HG03520 (cell line): ENCODE results near the gene SMARCD3.

Source experiments
- ATAC-seq: cut with Tn5 transposase; IDR thresholded peaks from one replicate; pipeline ENCODE4 v1.9.1; 2021; ENCODE audit warnings: mild to moderate bottlenecking, moderate library complexity; ENCODE audit not compliant: unreplicated experiment

The SMARCD3 gene

DNA sequence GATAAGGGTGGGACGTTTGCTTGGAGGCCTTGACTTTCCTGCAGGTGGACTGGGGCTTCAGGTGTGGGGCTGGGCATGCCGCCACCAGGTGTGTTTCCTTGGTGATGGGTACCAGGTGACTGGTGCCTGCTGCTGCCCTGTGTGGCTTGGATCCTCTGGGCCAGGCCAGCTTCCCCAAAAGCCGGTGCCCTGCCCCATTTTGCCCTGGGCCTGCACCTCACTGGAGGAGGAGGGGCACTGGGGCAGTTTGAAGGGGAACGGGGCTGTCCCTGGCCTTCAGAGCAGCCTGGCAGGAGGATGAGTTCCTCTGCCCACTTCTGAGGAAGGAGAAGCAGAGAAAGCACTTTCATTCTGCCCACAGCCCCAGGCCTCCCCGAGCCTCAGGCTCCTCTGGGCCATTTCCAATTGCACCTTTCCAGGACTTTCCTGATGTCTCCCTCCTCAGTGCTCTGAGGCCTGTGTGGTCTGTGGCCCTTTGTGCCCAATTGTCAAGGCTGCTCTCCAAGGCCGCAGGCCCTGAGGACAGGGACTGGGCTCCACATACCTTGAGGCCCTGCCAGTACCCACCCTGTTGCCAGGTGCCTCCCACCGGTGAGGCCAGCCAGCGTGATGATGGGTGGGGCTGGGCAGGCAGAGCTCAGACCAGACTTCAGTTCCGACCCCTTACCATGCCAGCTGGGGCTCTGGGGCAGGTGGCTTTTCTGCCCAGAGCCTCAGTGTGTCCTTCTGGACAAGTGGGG, 25.3 kb upstream of the SMARCD3 start:
- no peak for ATAC-seq

DNA sequence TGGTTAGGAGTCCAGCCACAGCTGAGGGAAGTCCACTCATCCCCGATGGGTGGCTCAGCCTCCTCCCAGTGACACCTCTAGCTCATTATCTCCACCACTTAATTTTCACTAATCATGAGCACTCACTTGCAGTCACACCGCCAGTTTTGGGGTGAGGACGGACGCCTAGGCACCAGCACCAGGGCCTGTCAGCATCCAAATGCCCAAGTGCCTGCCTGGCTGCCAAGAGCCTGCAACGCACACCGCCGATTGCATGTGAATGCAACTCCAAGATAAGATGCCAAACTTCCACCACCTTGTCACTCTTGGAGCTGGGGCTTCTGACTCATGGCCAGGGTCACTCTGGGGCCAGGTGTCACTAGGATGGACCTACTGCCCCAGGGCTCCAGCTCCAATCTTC, 24.4 kb upstream of the SMARCD3 start:
- no peak for ATAC-seq

GRCh38 chr7:151272405-151272804, 23.9 kb upstream of the SMARCD3 start:
- no peak for ATAC-seq

DNA sequence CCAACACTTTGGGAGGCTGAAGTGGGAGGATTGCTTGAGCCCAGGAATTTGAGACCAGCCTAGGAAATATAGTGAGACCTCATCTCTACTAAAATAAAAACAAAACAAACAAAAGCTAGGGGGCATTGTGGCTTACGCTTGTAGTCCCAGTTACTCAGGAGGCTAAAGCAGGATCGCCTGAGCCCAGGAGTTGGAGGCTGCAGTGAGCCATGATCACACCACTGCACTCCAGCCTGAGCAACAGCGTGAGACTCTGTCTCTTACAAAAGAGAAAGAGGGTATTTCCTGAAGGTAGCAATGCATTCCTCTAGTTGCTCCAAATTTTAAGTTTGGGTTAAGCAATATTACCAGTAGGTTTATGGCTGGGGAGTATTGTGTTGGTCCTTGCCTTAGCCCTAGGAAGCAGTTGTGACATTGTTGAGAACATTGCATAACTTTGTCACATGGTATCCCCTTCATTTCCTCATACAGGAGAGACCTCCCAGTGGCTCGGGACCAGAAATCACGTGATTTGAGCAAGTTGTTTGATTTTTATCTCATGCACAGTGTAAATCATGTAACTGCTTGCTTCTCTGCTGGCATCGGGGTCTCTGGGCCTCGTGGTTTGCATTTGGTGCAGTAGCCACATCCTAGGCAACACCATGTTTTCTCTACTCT, 23.3 kb upstream of the SMARCD3 start:
- ATAC-seq, result no peak

- no peak for ATAC-seq
Measured at GRCh38 chr7:151269511-151269910, 21.0 kb upstream of the SMARCD3 start.

GRCh38 chr7:151265351-151265931, 16.9 kb upstream of the SMARCD3 start:
- no peak for ATAC-seq

DNA sequence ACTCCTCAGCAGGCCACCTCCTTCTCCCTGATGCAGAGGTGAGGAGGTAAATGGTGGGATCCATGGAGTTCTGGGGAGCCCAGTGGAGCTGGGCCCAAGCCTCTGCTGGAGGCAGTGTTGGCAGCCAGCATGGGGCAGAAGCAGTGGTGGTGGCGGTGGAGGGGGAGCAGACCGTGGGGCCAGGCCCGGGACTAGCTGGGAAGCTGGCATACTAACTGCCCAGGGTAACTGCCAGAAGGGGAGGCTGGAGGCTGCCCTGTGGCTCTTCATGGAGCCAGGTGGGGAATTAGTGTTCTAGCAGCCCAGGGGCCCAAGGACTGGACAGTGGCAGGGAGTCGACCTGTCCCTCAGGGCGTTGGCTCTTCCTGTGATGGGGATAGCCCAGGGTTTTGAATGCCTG, 16.1 kb upstream of the SMARCD3 start:
- ATAC-seq, result no peak

- no peak for ATAC-seq
Measured at GRCh38 chr7:151261529-151261928, 13.0 kb upstream of the SMARCD3 start.

DNA sequence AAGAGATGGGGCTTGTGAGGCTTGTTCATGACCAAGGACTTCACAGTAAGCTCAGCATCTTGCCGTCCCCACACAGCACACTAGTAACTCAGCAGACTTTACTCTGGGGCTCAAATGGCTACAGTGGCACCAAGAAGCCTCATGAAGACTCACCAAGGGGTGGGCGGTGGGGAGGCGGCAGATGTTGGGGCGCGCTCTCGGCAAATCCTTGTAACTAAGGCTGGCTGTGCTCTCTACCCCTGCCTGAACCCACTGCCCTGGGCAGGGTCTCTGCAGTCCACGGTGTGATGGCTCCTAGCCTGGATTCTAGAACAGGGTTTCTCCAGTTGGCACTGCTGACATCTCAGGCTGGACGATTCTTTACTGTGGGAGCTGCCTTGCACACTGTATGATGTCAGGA, 12.4 kb upstream of the SMARCD3 start:
- no peak for ATAC-seq

- no peak for ATAC-seq
Measured at GRCh38 chr7:151260471-151260870, 12.0 kb upstream of the SMARCD3 start.

DNA sequence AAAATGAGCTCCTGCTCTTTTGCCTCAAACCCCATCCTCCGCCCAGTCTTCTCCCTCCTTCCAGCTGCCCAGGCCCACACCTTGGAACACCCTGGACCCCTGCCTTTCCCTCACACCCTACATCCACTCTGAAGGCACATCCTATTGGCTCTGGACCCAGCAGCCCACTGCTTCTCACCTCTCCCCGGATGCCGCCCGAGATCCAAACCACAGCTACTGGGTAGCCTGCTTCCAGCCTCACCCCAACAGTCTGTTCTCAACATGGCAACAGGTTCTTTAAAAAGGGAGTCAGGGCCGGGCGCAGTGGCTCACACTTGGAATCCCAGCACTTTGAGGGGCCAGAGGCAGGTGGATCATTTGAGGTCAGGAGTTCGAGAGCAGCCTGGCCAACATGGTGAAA, 9.5 kb upstream of the SMARCD3 start:
- ATAC-seq, result no peak

DNA sequence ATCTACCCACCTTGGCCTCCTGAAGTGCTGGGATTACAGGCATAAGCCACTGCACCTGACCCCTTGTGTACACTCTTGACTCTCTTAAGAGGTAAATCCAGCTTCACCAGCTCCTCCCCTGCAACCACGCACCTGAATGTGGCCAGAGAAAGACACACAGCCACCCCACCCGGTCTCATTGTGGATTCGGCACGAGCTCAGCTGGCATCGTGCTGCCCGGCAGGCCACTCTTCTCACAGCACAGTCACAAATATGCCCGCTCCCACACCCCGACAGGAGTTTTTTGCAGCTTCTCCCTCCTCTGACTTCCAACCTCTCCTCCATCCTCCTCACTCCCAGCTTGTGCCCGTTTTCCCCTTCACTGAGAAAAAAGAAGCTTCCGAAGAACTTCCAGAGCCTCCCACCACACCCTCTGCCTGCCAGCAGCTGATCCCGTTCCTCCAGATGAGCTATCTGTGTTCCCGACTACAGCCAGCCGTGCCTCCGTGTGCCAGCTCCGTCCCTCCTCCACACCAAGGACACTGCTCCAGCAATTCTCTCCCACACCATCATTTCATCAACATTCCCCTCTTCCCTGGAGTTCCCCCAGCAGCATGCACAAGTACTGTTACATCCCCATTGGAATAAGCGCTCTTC, 8.0 kb upstream of the SMARCD3 start:
- ATAC-seq, result no peak

- ATAC-seq, result no peak
Measured at GRCh38 chr7:151255390-151255789, 6.9 kb upstream of the SMARCD3 start.

DNA sequence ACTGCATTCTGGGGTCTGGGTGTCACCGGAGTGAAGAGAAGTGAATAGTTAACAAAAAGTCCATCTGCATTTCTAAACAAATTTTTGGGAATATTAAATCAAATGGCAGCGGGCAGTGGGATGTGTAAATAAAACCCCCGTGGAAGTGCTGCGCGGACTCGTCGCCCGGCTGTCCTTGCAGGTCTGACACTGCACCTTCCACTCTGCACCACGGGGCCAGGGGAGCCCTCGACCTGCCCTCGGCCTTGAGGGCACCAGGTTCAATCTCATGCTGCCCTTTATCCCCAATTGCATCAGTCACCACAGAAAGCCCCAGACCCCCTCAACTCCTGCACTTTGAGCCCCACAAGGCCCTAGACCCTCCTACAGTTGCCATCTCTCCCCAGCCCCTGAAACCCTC, 6.4 kb upstream of the SMARCD3 start:
- ATAC-seq, result no peak

DNA sequence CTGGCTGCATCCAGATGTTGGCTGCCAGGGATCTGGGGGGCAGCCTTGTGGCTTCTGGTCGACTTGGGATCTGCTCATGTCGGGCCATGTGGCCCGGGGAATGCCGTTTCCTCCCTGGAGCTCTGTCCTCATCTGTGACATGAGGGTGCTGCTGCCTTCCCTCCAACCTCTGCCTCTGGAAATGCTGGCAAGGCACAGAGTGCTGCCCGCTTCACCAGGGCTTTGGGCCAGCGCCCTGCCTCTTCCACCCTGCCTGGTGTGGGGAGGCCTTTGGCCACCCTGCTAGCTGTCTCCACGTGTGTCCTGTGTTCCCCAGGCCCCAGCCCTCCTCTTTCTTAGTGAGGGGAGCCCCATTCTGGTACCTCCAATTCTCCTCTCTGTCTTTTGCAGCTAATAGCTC, 5.8 kb upstream of the SMARCD3 start:
- no peak for ATAC-seq

GRCh38 chr7:151252961-151253711, 4.6 kb upstream of the SMARCD3 start:
- no peak for ATAC-seq

DNA sequence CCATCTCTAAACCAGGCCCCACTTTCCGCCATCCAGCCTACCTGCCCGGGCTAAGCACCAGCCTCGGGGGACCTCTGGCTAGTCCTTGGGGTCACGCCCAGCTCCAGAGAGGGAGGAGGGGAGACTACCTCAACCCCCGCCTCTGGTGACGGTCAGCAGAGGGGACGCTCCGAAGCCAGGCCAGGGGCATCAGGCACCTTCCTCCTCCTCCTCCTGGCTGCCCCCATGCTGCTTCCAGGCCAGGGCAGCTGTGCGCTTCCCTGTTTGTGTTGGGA, 4.0 kb upstream of the SMARCD3 start:
- no peak for ATAC-seq

DNA sequence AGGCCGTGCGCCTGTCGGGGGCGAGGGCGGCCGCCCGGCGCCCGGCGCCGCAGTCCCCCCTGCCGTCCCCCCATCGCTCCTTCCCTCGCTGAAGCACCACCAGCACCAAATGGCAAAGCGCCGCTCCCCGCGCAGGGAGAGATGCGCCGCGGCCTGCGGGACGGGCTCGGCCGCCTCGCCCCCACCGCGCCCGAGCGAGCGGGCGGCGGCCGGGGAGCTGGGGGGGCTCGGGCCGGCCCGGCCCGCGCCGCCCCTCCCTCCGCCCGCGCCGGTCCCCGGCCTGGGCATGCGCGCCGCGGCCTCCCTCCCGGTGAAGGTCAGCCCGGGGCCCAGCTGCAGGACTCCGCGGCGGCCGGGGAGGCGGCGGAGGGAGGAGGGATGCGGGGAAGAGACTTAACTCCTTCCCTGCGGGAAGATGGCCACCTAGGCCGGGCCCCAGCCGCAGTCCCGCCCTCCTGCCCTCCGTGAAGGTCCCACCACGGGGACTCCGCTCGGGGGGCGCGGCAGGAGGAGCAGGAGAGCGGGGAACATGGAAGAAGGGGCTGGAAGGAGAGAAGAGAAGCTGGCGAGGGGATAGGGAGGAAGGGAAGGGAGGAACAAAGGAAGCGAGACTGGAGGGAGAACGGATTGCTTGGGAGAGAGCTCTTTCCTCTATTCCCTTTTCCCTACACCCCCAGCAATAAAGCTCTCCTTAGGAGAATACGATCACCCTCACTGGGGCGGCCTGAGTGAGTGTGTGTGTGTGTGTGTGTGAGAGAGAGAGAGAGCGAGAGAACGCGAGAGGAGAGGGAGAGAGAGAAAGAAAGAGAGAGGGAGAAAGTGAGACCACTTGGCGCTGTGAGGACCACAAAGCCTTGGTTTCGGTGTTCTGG, 3.4 kb upstream of the SMARCD3 start:
- ATAC-seq, result no peak

DNA sequence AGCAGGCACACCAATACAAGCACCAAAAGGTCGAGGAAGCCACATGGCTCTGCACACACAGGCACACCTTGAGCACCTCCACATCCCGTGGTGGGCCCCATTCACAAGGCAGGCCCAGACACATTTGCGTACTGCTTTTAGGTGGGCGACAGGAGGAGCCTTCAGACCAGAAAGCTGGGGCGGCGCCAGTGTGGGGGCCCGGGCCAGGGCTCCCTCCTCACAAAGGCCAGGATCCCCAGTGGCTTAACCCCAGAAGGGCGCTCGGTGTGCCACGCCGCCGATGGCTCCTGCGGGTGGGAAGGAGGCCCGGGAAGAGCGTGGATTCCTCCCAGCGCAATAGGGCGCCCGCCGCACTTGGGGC, 2.8 kb upstream of the SMARCD3 start:
- ATAC-seq, result no peak
